CD14-positive monocyte (primary cell): Measurements from ENCODE around the gene AMY1B. TPM values are rescaled to one million over a fixed set of nuclear protein-coding genes. Genes with fewer than 3 reads are reported as not detected.
"Not testable (repeated sequence)": the region's sequence is repeated elsewhere in the genome, so short reads cannot be mapped to it uniquely, and the experiment has no call there.

ENCODE experiments used
- DNase-seq, 3 donors: peaks; one replicate each; pipeline ENCODE4 v3.0.0-alpha.2; 2011 to 2022
- H2AFZ ChIP-seq: 2 replicates; pipeline ENCODE4 v1.6.0; 2012; ENCODE audit warnings: mild to moderate bottlenecking, low read depth, low read length, inconsistent platforms; ENCODE audit not compliant: insufficient read depth, poor library complexity, severe bottlenecking
- H3K27ac ChIP-seq, 2 donors: 1 replicate in 1 of 2; 2 replicates in 1 of 2; pipeline ENCODE4 v1.5.1; 2012 to 2013; ENCODE audit warnings: low read length in 2 of 2, control low read depth in 1 of 2, inconsistent platforms in 1 of 2, low read depth in 1 of 2, mild to moderate bottlenecking in 1 of 2
- H3K27me3 ChIP-seq, 2 donors: one replicate each; pipeline versions ENCODE4 v1.6.0 to v1.6.1; 2011 to 2013; ENCODE audit warnings: low read length in 2 of 2; ENCODE audit not compliant: control insufficient read depth in 2 of 2, insufficient read depth in 2 of 2
- H3K36me3 ChIP-seq, 2 donors: replicated peaks in 1 of 2; 1 replicate in 1 of 2; 2 replicates in 1 of 2; pipeline versions ENCODE4 v1.5.1 to v1.6.1; 2012 to 2013; ENCODE audit warnings: low read length in 2 of 2, control low read depth in 1 of 2, inconsistent platforms in 1 of 2, mild to moderate bottlenecking in 1 of 2; ENCODE audit not compliant: insufficient read depth in 2 of 2, control insufficient read depth in 1 of 2
- H3K4me1 ChIP-seq, 2 donors: 1 replicate in 1 of 2; 2 replicates in 1 of 2; pipeline versions ENCODE4 v1.5.1 to v1.6.1; 2012 to 2013; ENCODE audit warnings: low read length in 2 of 2, control low read depth in 1 of 2, inconsistent platforms in 1 of 2, mild to moderate bottlenecking in 1 of 2, moderate library complexity in 1 of 2; ENCODE audit not compliant: insufficient read depth in 2 of 2, control insufficient read depth in 1 of 2
- H3K4me2 ChIP-seq: replicated peaks from 2 replicates; pipeline ENCODE3; 2012; ENCODE audit warnings: low read length, moderate library complexity, mild to moderate bottlenecking; ENCODE audit not compliant: poor library complexity, severe bottlenecking; ENCODE audit errors: extremely low read depth
- H3K4me3 ChIP-seq, 3 experiments: fragments of 200-600 bp in 1 of 3; sonication (generic) in 1 of 3; replicated peaks in 1 of 3; 1 replicate in 2 of 3; 2 replicates in 1 of 3; pipeline ENCODE4 v1.5.1; 2011 to 2013; ENCODE audit warnings: low read length in 3 of 3, mild to moderate bottlenecking in 3 of 3, control low read depth in 2 of 3, low read depth in 2 of 3, inconsistent platforms in 1 of 3, moderate library complexity in 1 of 3
- H3K79me2 ChIP-seq: 2 replicates; pipeline ENCODE4 v1.6.0; 2012; ENCODE audit warnings: mild to moderate bottlenecking, control low read depth, inconsistent platforms, low read length, moderate library complexity; ENCODE audit not compliant: insufficient read depth
- H3K9ac ChIP-seq: 2 replicates; pipeline ENCODE4 v1.6.0; 2017; ENCODE audit warnings: low read length, mild to moderate bottlenecking; ENCODE audit not compliant: insufficient read depth, poor library complexity, severe bottlenecking
- H3K9me3 ChIP-seq, 2 donors: replicated peaks in 1 of 2; 1 replicate in 1 of 2; 2 replicates in 1 of 2; pipeline versions ENCODE4 v1.5.1 to v1.6.1; 2012 to 2013; ENCODE audit warnings: low read length in 2 of 2, control low read depth in 1 of 2; ENCODE audit not compliant: control insufficient read depth in 1 of 2, insufficient read depth in 1 of 2
- H4K20me1 ChIP-seq: 2 replicates; pipeline ENCODE4 v1.6.0; 2012; ENCODE audit warnings: mild to moderate bottlenecking, low read length, control low read depth, moderate library complexity; ENCODE audit not compliant: insufficient read depth
- H3K27ac Mint-ChIP-seq, 7 donors: one replicate each; pipeline ENCODE4 v1.8.0; 2020; ENCODE audit warnings: mild to moderate bottlenecking in 7 of 7, mixed read lengths in 7 of 7, moderate library complexity in 6 of 7, inconsistent platforms in 2 of 7
- H3K27me3 Mint-ChIP-seq, 3 donors: one replicate each; pipeline ENCODE4 v1.8.0; 2021 to 2022; ENCODE audit warnings: low read depth in 3 of 3, mild to moderate bottlenecking in 3 of 3, mixed read lengths in 3 of 3, moderate library complexity in 3 of 3, inconsistent platforms in 1 of 3
- H3K36me3 Mint-ChIP-seq, 2 donors: one replicate each; pipeline ENCODE4 v1.8.0; 2020; ENCODE audit warnings: mixed read lengths in 2 of 2, inconsistent platforms in 1 of 2, mild to moderate bottlenecking in 1 of 2
- H3K4me1 Mint-ChIP-seq: one replicate; pipeline ENCODE4 v1.8.0; 2020; ENCODE audit warnings: mild to moderate bottlenecking, mixed read lengths
- H3K4me3 Mint-ChIP-seq, 2 donors: one replicate each; pipeline ENCODE4 v1.8.0; 2020; ENCODE audit warnings: mild to moderate bottlenecking in 2 of 2, mixed read lengths in 2 of 2, moderate library complexity in 1 of 2
- H3K9me3 Mint-ChIP-seq, 7 donors: one replicate each; pipeline ENCODE4 v1.8.0; 2020 to 2022; ENCODE audit warnings: mixed read lengths in 7 of 7, mild to moderate bottlenecking in 6 of 7, moderate library complexity in 6 of 7, inconsistent platforms in 2 of 7
- whole genome bisulfite sequencing: methylation state at CpG from one replicate; pipeline ENCODE4 v1.1.5; 2013; ENCODE audit warnings: missing lambda C conversion rate; ENCODE audit not compliant: insufficient coverage; 5-methylcytosine and 5-hydroxymethylcytosine counted together
- intact Hi-C, 2 donors: fragments of 100-400 bp; cut with micrococcal nuclease; formaldehyde crosslinking; loops; one replicate each; pipeline versions ENCODE4 v1.15.0 to v1.15.1; 2023
- polyA plus RNA-seq, 3 donors: library from polyadenylated mRNA; depleted of rRNA in 1 of 3; unstranded in 2 of 3; stranded (reverse) in 1 of 3; fragments of 300-500 nt in 2 of 3; fragments of >200 nt in 1 of 3; fragmentation: Illumina TruSeq in 2 of 3; gene quantifications; 1 replicate in 2 of 3; 2 replicates in 1 of 3; pipeline ENCODE4 v1.2.3, GENCODE V29; 2012 to 2021

The AMY1B gene
- polyA plus RNA-seq, 3 donors, result not detected

- H3K4me1 Mint-ChIP-seq, H3K36me3 ChIP-seq, H3K9me3 Mint-ChIP-seq, H3K4me3 Mint-ChIP-seq, H4K20me1 ChIP-seq, H3K9ac ChIP-seq, H3K4me1 ChIP-seq, H3K36me3 Mint-ChIP-seq, H3K27ac Mint-ChIP-seq, H2AFZ ChIP-seq, H3K4me3 ChIP-seq, H3K27me3 Mint-ChIP-seq, H3K27ac ChIP-seq, H3K79me2 ChIP-seq, H3K9me3 ChIP-seq, DNase-seq, H3K27me3 ChIP-seq, H3K4me2 ChIP-seq, intact Hi-C loops: not testable (repeated sequence)
- WGBS, result no CpG with 5 or more reads among the region's 3 CpGs
Observed at GRCh38 chr1:103735334-103735733, 39.3 kb upstream of the AMY1B start.

DNA sequence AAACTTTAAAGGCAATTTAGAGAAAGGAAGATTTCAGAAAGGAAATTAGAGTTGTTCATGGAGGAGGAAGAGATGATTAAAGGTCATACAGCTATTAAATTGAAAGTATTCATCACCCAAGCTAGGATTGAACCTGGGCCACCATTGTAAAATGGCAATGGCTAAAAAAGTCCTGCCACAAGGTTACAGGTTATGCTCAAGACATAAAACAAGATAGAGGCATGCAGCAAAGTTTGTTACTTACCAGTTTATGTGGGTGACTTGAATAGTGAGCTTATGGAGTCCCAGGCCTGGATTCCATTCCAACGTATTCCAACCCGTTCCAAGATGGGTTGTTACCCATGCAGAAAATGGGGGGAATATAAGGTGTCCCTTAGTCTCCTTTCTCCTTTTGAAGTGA, 25.5 kb upstream of the AMY1B start:
- H3K36me3 Mint-ChIP-seq, H3K4me2 ChIP-seq, H3K4me1 ChIP-seq, H3K27ac Mint-ChIP-seq, H3K9me3 ChIP-seq, H3K9me3 Mint-ChIP-seq, H3K9ac ChIP-seq, H3K4me3 Mint-ChIP-seq, intact Hi-C loops, H3K4me1 Mint-ChIP-seq, H4K20me1 ChIP-seq, H2AFZ ChIP-seq, DNase-seq, H3K79me2 ChIP-seq, H3K27me3 ChIP-seq, H3K36me3 ChIP-seq, H3K4me3 ChIP-seq, H3K27ac ChIP-seq, H3K27me3 Mint-ChIP-seq: not testable (repeated sequence)
- no CpG with 5 or more reads among the region's 2 CpGs for WGBS

DNA sequence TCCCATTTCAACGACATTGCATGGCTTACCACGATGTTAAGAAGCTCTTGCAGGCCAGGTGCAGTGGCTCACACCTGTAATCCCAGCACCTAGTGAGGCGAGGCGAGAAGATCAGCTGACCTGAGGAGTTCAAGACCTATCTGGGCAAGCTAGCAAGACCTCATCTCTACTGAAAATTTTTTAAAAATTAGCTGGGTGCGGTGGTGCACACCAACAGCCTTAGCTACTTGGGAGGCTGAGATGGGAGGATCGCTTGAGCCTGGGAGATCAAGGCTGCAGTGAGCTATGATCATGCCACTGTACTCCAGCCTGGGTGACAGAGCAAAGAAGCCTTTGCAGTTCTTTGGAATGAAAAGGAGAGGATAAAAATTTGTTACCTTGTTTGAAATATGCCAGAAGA, 21.4 kb upstream of the AMY1B start:
- intact Hi-C loops, H3K27ac ChIP-seq, H3K4me1 ChIP-seq, H3K4me3 Mint-ChIP-seq, H3K79me2 ChIP-seq, H3K9me3 Mint-ChIP-seq, H3K9ac ChIP-seq, H3K4me2 ChIP-seq, H3K4me1 Mint-ChIP-seq, H3K9me3 ChIP-seq, H3K36me3 Mint-ChIP-seq, DNase-seq, H3K4me3 ChIP-seq, H3K27ac Mint-ChIP-seq, H2AFZ ChIP-seq, H3K36me3 ChIP-seq, H4K20me1 ChIP-seq, H3K27me3 Mint-ChIP-seq, H3K27me3 ChIP-seq: not testable (repeated sequence)
- 40% methylated on average over 1 of the region's 6 CpGs for WGBS

GRCh38 chr1:103710381-103710780, 14.4 kb upstream of the AMY1B start:
- H3K27me3 Mint-ChIP-seq, H3K4me2 ChIP-seq, H3K27me3 ChIP-seq, H3K36me3 ChIP-seq, H3K4me1 Mint-ChIP-seq, H3K4me3 ChIP-seq, H2AFZ ChIP-seq, H3K27ac Mint-ChIP-seq, H3K36me3 Mint-ChIP-seq, H3K9me3 Mint-ChIP-seq, H3K4me3 Mint-ChIP-seq, H3K79me2 ChIP-seq, H3K9ac ChIP-seq, DNase-seq, H3K9me3 ChIP-seq, H4K20me1 ChIP-seq, H3K4me1 ChIP-seq, H3K27ac ChIP-seq, intact Hi-C loops: not testable (repeated sequence)
- WGBS, result no CpG with 5 or more reads among the region's 3 CpGs
